HepG2 (cell line): ENCODE data around the gene KANSL1. TPM values are rescaled to one million over a fixed set of nuclear protein-coding genes. Genes with fewer than 3 reads are reported as not detected.
A peak's percentile ranks its signal among the peaks of the same experiment; 100 is the strongest.

Source experiments
- ATAC-seq: fragments of 200-7000 bp; cut with Tn5 transposase; 3 replicates; pipeline ENCODE4 v1.9.1; 2020; ENCODE audit warnings: mild to moderate bottlenecking, moderate library complexity
- BruUV-seq: library from RNA; stranded (reverse); fragments of 400-500 nt; replicated peaks from 2 replicates; lab custom pipeline; 2021; lab: Mats Ljungman, UMichigan
- CTCF ChIA-PET: fragments of 300-600 bp; formaldehyde crosslinking; extraction: SDS; loops from one replicate; lab custom pipeline; 2021; ENCODE audit warnings: low total read pairs, inconsistent platforms, low intra/inter-chr PET ratio; lab: Yijun Ruan, JAX
- POLR2A ChIA-PET: fragments of 350-600 bp; sonication (Branson Sonifier 250); formaldehyde crosslinking; loops from one replicate; lab custom pipeline; 2020; ENCODE audit warnings: antibody characterized with exemption, inconsistent platforms; lab: Yijun Ruan, JAX
- DNase-seq: peaks from one replicate; pipeline ENCODE4 v3.0.0-alpha.2; 2015; ENCODE audit warnings: low spot score
- FAIRE-seq: peaks from 3 replicates; lab custom pipeline; 2011; peaks lifted over from hg19 to GRCh38; lab: Jason Lieb, UNC
- H2AFZ ChIP-seq: one replicate; pipeline ENCODE4 v1.6.1; 2011; ENCODE audit warnings: low read length, inconsistent platforms
- H3K27ac ChIP-seq: fragments of 300-600 bp; 3 replicates; pipeline ENCODE4 v1.8.0; 2011; ENCODE audit warnings: mixed run types, mild to moderate bottlenecking, mixed read lengths, low read length, inconsistent platforms; ENCODE audit not compliant: insufficient read depth; ENCODE audit errors: extremely low read length
- H3K27me3 ChIP-seq, 2 experiments: fragments of 200-600 bp in 1 of 2; 2 replicates in 1 of 2; 3 replicates in 1 of 2; pipeline versions ENCODE4 v1.6.0 to v1.8.0; 2011; ENCODE audit warnings: low read length in 2 of 2, mild to moderate bottlenecking in 2 of 2, moderate library complexity in 2 of 2, inconsistent platforms in 1 of 2; ENCODE audit not compliant: insufficient read depth in 2 of 2, control insufficient read depth in 1 of 2
- H3K36me3 ChIP-seq, 2 experiments: fragments of 200-600 bp in 1 of 2; replicated peaks in 1 of 2; 2 replicates in 1 of 2; 3 replicates in 1 of 2; pipeline versions ENCODE4 v1.5.1 to v1.8.0; 2011; ENCODE audit warnings: low read length in 2 of 2, inconsistent platforms in 1 of 2; ENCODE audit not compliant: insufficient read depth in 2 of 2, control insufficient read depth in 1 of 2
- H3K4me1 ChIP-seq: 2 replicates; pipeline ENCODE4 v1.5.1; 2012; ENCODE audit warnings: low read length, inconsistent platforms; ENCODE audit not compliant: insufficient read depth
- H3K4me2 ChIP-seq: 2 replicates; pipeline ENCODE4 v1.6.0; 2011; ENCODE audit warnings: low read depth, low read length, inconsistent platforms
- H3K4me3 ChIP-seq, 3 experiments: fragments of 200-600 bp in 1 of 3; sonication (generic), shearing (Covaris generic) in 1 of 3; replicated peaks in 1 of 3; 2 replicates each; pipeline ENCODE4 v1.5.1; 2011 to 2016; ENCODE audit warnings: low read length in 3 of 3, inconsistent platforms in 2 of 3, low read depth in 2 of 3, mild to moderate bottlenecking in 2 of 3, control low read depth in 1 of 3, mixed read lengths in 1 of 3; ENCODE audit not compliant: insufficient read depth in 1 of 3
- H3K79me2 ChIP-seq: one replicate; pipeline ENCODE4 v1.6.1; 2011; ENCODE audit warnings: low read length, inconsistent platforms; ENCODE audit not compliant: insufficient read depth
- H3K9ac ChIP-seq: 2 replicates; pipeline ENCODE4 v1.6.0; 2011; ENCODE audit warnings: mild to moderate bottlenecking, low read depth, low read length, inconsistent platforms; ENCODE audit not compliant: insufficient read depth
- H3K9me3 ChIP-seq: 2 replicates; pipeline ENCODE4 v1.5.1; 2012; ENCODE audit warnings: mild to moderate bottlenecking, low read length
- H4K20me1 ChIP-seq: 2 replicates; pipeline ENCODE4 v1.6.0; 2011; ENCODE audit warnings: inconsistent platforms, mild to moderate bottlenecking, low read length, moderate library complexity; ENCODE audit not compliant: insufficient read depth
- ATF1 ChIP-seq: IDR thresholded peaks from 2 replicates; pipeline ENCODE4 v1.6.1; 2016; ENCODE audit warnings: mild to moderate bottlenecking, control low read depth
- KDM5B ChIP-seq: sonication (generic); formaldehyde crosslinking; IDR thresholded peaks from 2 replicates; pipeline ENCODE4 v1.4.0; 2020; ENCODE audit warnings: missing genetic modification reagents, mild to moderate bottlenecking, borderline replicate concordance
- ZBTB1 ChIP-seq: sonication (generic); formaldehyde crosslinking; IDR thresholded peaks from 2 replicates; pipeline ENCODE4 v1.4.0; 2020; ENCODE audit warnings: missing genetic modification reagents, borderline replicate concordance
- ZNF567 ChIP-seq: sonication (generic); formaldehyde crosslinking; IDR thresholded peaks from 2 replicates; pipeline ENCODE4 v1.8.1; 2023; ENCODE audit warnings: mild to moderate bottlenecking, missing genetic modification reagents, borderline replicate concordance
- ZNF724P ChIP-seq: sonication (generic); formaldehyde crosslinking; IDR thresholded peaks from 2 replicates; pipeline ENCODE4 v1.8.0; 2022; ENCODE audit warnings: missing genetic modification reagents, borderline replicate concordance
- ZSCAN22 ChIP-seq: sonication (generic); formaldehyde crosslinking; IDR thresholded peaks from 2 replicates; pipeline ENCODE4 v1.4.0; 2020; ENCODE audit warnings: mild to moderate bottlenecking, missing genetic modification reagents
- WGBS: methylation state at CpG from one replicate; pipeline ENCODE4 v1.1.6; 2017; ENCODE audit warnings: low lambda C conversion rate; 5-methylcytosine and 5-hydroxymethylcytosine counted together
- in situ Hi-C: cut with HindIII; loops from 2 replicates; pipeline ENCODE4 v1.10.0; 2017; ENCODE audit warnings: low pct_unique_long_range_greater_than_20kb; ENCODE audit not compliant: extremely low pct_ligation_motif_present
- intact Hi-C: fragments of 100-400 bp; cut with micrococcal nuclease; formaldehyde crosslinking; loops from one replicate; pipeline ENCODE4 v1.10.0; 2022; ENCODE audit not compliant: unreplicated experiment
- polyA plus RNA-seq, 8 experiments: library from polyadenylated mRNA; depleted of rRNA in 3 of 8; stranded (reverse) in 7 of 8; unstranded in 1 of 8; fragments of >200 nt; fragmentation: Illumina TruSeq in 4 of 8; extraction: Trizol in 4 of 8; gene quantifications; 2 replicates each; pipeline versions ENCODE4 v1.2.1 to v1.2.3, GENCODE V29; 2011 to 2016; ENCODE audit warnings: low read depth in 4 of 8, missing spikeins in 1 of 8, mixed read lengths in 1 of 8; ENCODE audit not compliant: insufficient read depth in 1 of 8
- total RNA-seq, 5 experiments: library from RNA; depleted of rRNA; stranded (reverse); fragments of >200 nt; fragmentation: Illumina TruSeq; extraction: Trizol; gene quantifications; 2 replicates each; pipeline ENCODE4 v1.2.3, GENCODE V29; 2016; ENCODE audit warnings: low read depth in 1 of 5
- TF ChIP-seq, protein P1 (sequence below): fragments of 450-650 bp; IDR thresholded peaks from 2 replicates; pipeline ENCODE4 v1.6.1; 2017
- TF ChIP-seq, protein P2 (sequence below): sonication (generic); formaldehyde crosslinking; IDR thresholded peaks from 2 replicates; pipeline ENCODE4 v1.9.0; 2022; ENCODE audit warnings: low read depth, missing genetic modification reagents

Gene KANSL1
- total and polyA plus RNA-seq, 2 of the 13 experiments (the other 11 are each of a cell fraction or from before 2014, with no cell fraction given): 24.0 to 59.6 TPM

- Histone ChIP-seq H3K4me2 (no peak overlapping the region), H3K9me3 (no peaks in the 10 kb centered on the region), H3K9ac (no peak overlapping the region), H3K36me3 (0 out of 5 replicates have a peak, but pooled peaks cover 1 to 2% of the 10 kb centered on the region in 2 experiments), H3K27me3 (no peaks in the 10 kb centered on the region), H3K4me1 (peaks cover 53% of the 10 kb centered on the region), H3K79me2 (peaks cover 97% of the 10 kb centered on the region), H2AFZ (no peak overlapping the region), H4K20me1 (peaks cover 88% of the 10 kb centered on the region), H3K27ac (no peak overlapping the region), H3K4me3 (no peak overlapping the region)
- ChIA-PET CTCF (no interaction called here), POLR2A (no interaction called here)
- DNase-seq: no peak
- no peak for ATAC-seq
- FAIRE-seq: no peak
- intact Hi-C loops (no loop called here), in situ Hi-C loops (no loop called here)
- TSS peak; percentile 12 for BruUV-seq
- WGBS: 95% methylated on average over 2 of the region's 2 CpGs
- TF ChIP-seq, protein P1, sequence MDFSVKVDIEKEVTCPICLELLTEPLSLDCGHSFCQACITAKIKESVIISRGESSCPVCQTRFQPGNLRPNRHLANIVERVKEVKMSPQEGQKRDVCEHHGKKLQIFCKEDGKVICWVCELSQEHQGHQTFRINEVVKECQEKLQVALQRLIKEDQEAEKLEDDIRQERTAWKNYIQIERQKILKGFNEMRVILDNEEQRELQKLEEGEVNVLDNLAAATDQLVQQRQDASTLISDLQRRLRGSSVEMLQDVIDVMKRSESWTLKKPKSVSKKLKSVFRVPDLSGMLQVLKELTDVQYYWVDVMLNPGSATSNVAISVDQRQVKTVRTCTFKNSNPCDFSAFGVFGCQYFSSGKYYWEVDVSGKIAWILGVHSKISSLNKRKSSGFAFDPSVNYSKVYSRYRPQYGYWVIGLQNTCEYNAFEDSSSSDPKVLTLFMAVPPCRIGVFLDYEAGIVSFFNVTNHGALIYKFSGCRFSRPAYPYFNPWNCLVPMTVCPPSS: no peak
- TF ChIP-seq ZSCAN22 (CRISPR knock-in tag): no peak
- no peak for TF ChIP-seq KDM5B (CRISPR knock-in tag)
- TF ChIP-seq, protein P2, sequence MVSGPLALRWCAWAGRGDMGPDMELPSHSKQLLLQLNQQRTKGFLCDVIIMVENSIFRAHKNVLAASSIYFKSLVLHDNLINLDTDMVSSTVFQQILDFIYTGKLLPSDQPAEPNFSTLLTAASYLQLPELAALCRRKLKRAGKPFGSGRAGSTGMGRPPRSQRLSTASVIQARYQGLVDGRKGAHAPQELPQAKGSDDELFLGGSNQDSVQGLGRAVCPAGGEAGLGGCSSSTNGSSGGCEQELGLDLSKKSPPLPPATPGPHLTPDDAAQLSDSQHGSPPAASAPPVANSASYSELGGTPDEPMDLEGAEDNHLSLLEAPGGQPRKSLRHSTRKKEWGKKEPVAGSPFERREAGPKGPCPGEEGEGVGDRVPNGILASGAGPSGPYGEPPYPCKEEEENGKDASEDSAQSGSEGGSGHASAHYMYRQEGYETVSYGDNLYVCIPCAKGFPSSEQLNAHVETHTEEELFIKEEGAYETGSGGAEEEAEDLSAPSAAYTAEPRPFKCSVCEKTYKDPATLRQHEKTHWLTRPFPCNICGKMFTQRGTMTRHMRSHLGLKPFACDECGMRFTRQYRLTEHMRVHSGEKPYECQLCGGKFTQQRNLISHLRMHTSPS (CRISPR knock-in tag): no peak
- no peak for TF ChIP-seq ATF1 (CRISPR knock-in tag)
- TF ChIP-seq ZNF567: no peak
- no peak for TF ChIP-seq ZBTB1 (CRISPR knock-in tag)
- TF ChIP-seq ZNF724P: no peak
- TF ChIP-seq, all 625 proteins: peak for 0
These were observed 42.8 kb downstream of the KANSL1 start for GRCh38 chr17:46150216-46150963.
